ENCODE results near the gene SLC1A3. TPM values are rescaled to one million over a fixed set of nuclear protein-coding genes. Genes with fewer than 3 reads are reported as not detected.

Gene SLC1A3
- total RNA-seq, 1 donor from 2014 or later: 0.82 TPM

- ATAC-seq (ENCODE audit: low read depth): no peak
- TF ChIP-seq CTCF (IDR thresholded peaks at IDR 0.05): no peak
- intact Hi-C loops (cut with micrococcal nuclease): loop anchor here (10.0 kb wide), 1 partner anchor 1379 kb away; no protein-coding TSS in a partner anchor
- ChIA-PET CTCF (no interaction called here), POLR2A (no interaction called here)
- Mint-ChIP-seq H3K36me3 (ENCODE audit: low read depth) (peaks cover 40% of the 10 kb centered on the region), H3K27ac (no peak overlapping the region), H3K4me3 (no peak overlapping the region), H3K9me3 (peaks cover 4% of the 10 kb centered on the region), H3K27me3 (no peaks in the 10 kb centered on the region), H3K4me1 (peaks cover 29% of the 10 kb centered on the region)
- DNase-seq: no peak
Measured at GRCh38 chr5:36703245-36703860, 96.9 kb downstream of the SLC1A3 start.

GRCh38 chr5:36704131-36704530 is 97.7 kb downstream of the SLC1A3 start:
- intact Hi-C loops (cut with micrococcal nuclease): loop anchor here (10.0 kb wide), 1 partner anchor 1379 kb away; no protein-coding TSS in a partner anchor
- POLR2A ChIA-PET: no interaction called here

GRCh38 chr5:36705055-36705454 is 98.6 kb downstream of the SLC1A3 start:
- CTCF ChIA-PET: interaction anchor here (0.7 kb wide), 1 partner anchor 9 kb away, joined by 3 read pairs; no protein-coding TSS in a partner anchor
- no peak for TF ChIP-seq CTCF (IDR thresholded peaks at IDR 0.05)
- intact Hi-C loops (cut with micrococcal nuclease): loop anchor here (10.0 kb wide), 1 partner anchor 1380 kb away; no protein-coding TSS in a partner anchor
- POLR2A ChIA-PET: no interaction called here
- no peak overlapping the region for H3K4me3 Mint-ChIP-seq
- H3K4me1 Mint-ChIP-seq: peaks cover 27% of the 10 kb centered on the region
- ATAC-seq (ENCODE audit: low read depth) (no peak), DNase-seq (no peak)
- H3K27me3 Mint-ChIP-seq: no peaks in the 10 kb centered on the region
- peaks cover 45% of the 10 kb centered on the region for H3K36me3 Mint-ChIP-seq (ENCODE audit: low read depth)
- H3K27ac Mint-ChIP-seq: no peak overlapping the region
- H3K9me3 Mint-ChIP-seq: peaks cover 4% of the 10 kb centered on the region

More at GRCh38 chr5:36704131-36704530, 97.7 kb downstream of the SLC1A3 start:
- Mint-ChIP-seq H3K27ac (no peak overlapping the region), H3K9me3 (peaks cover 4% of the 10 kb centered on the region), H3K27me3 (no peaks in the 10 kb centered on the region), H3K36me3 (ENCODE audit: low read depth) (peaks cover 41% of the 10 kb centered on the region), H3K4me1 (peaks cover 29% of the 10 kb centered on the region), H3K4me3 (no peak overlapping the region)
- DNase-seq (no peak), ATAC-seq (ENCODE audit: low read depth) (no peak)
- CTCF ChIA-PET: interaction anchor here (0.7 kb wide), 1 partner anchor 8 kb away, joined by 3 read pairs; no protein-coding TSS in a partner anchor
- TF ChIP-seq CTCF (IDR thresholded peaks at IDR 0.05): no peak

- H3K4me3 Mint-ChIP-seq: no peak overlapping the region
- no peaks in the 10 kb centered on the region for H3K27me3 Mint-ChIP-seq
- intact Hi-C loops (cut with micrococcal nuclease): loop anchor here (10.0 kb wide), 1 partner anchor 1382 kb away; no protein-coding TSS in a partner anchor
- no peak overlapping the region for H3K27ac Mint-ChIP-seq
- H3K4me1 Mint-ChIP-seq: peaks cover 12% of the 10 kb centered on the region
- no peak for TF ChIP-seq CTCF (IDR thresholded peaks at IDR 0.05)
- peaks cover 4% of the 10 kb centered on the region for H3K9me3 Mint-ChIP-seq
- peaks cover 50% of the 10 kb centered on the region for H3K36me3 Mint-ChIP-seq (ENCODE audit: low read depth)
- ATAC-seq (ENCODE audit: low read depth) (no peak), DNase-seq (no peak)
- ChIA-PET POLR2A (interaction anchor here (1.7 kb wide), 1 partner anchor 18 kb away, joined by 4 read pairs; no protein-coding TSS in a partner anchor), CTCF (interaction anchor here (1.2 kb wide), 2 partner anchors 14 to 23 kb away, joined by 3 to 4 read pairs; no protein-coding TSS in a partner anchor)
Measured at GRCh38 chr5:36706662-36707061, 100.3 kb downstream of the SLC1A3 start.

GRCh38 chr5:36708996-36709395 is 102.6 kb downstream of the SLC1A3 start:
- no peak for DNase-seq
- ATAC-seq (ENCODE audit: low read depth): no peak
- Mint-ChIP-seq H3K27me3 (no peaks in the 10 kb centered on the region), H3K4me3 (no peak overlapping the region), H3K36me3 (ENCODE audit: low read depth) (peaks cover 46% of the 10 kb centered on the region), H3K9me3 (peaks cover 4% of the 10 kb centered on the region), H3K27ac (no peak overlapping the region), H3K4me1 (no peaks in the 10 kb centered on the region)
- intact Hi-C loops (cut with micrococcal nuclease): loop anchor here (10.0 kb wide), 1 partner anchor 1384 kb away; no protein-coding TSS in a partner anchor
- no peak for TF ChIP-seq CTCF (IDR thresholded peaks at IDR 0.05)
- ChIA-PET POLR2A (no interaction called here), CTCF (no interaction called here)
